ENCODE data around the gene C1orf94. TPM values are rescaled to one million over a fixed set of nuclear protein-coding genes. Genes with fewer than 3 reads are reported as not detected.

The C1orf94 gene
- polyA plus RNA-seq, 1 donor (not counting 4 experiments of a cell fraction or from before 2014, with no cell fraction given), result 0.05 TPM

DNA sequence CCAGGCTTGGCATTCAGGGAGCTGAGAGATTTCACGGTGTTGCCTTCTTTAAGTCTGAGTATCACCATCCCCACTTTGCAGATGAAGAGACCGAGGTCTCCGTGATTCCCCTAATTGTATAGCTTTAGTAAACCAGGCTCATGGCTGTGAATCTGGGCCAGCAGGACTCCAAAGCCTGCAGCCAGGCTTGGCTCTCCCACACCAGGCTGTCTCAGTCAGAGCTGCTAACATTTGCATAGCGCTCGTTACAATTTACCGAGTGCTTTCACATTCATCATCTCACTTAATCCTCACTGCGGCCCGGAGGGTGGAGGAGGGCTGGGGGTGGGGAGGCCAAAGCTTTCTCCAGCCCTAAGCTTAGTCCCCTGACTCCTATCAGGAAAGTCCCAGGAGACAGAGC, 11.7 kb downstream of the C1orf94 start:
- dilution Hi-C loops (cut with MboI; ENCODE audit: extremely low pct_ligation_motif_present, low sequenced_read_pairs), result no loop called here

DNA sequence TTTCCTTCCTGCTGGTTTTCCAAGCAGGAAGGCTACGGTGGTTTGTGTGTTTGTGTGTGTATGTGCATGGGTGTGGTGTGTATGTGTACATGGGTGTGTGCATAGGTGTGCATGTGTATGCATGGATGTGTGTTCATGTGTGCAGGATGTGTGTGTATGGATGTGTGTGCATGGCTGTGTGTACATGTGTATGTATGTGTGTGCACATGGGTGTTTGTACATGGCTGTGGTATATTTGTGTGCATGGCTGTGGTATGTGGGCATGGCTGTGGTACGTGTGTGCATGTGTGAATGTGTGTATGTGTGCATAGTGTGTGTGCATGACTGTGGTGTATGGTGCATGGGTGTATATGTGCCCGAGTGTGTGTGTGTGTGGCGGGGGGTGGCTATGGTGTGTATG, 12.3 kb downstream of the C1orf94 start:
- dilution Hi-C loops (cut with MboI; ENCODE audit: extremely low pct_ligation_motif_present, low sequenced_read_pairs), result no loop called here
- H3K27me3 ChIP-seq (ENCODE audit: control insufficient read depth, extremely low read depth, insufficient read depth, low read length), result peaks cover 4% of the 10 kb centered on the region
- FAIRE-seq, result no peak
- no peaks in the 10 kb centered on the region for H3K9me3 ChIP-seq (ENCODE audit: control insufficient read depth, low read depth, low read length)
- no peaks in the 10 kb centered on the region for H3K9me1 ChIP-seq (ENCODE audit: control insufficient read depth, extremely low read depth, insufficient read depth, low read length)
- H3K4me3 ChIP-seq (ENCODE audit: control insufficient read depth in 2 of 3, extremely low read depth in 1 of 3, insufficient read depth in 2 of 3, low read depth in 1 of 3, low read length in 3 of 3), result no peak overlapping the region
- H2AFZ ChIP-seq (ENCODE audit: control insufficient read depth, low read length), result no peak overlapping the region
- TF ChIP-seq, protein P1, sequence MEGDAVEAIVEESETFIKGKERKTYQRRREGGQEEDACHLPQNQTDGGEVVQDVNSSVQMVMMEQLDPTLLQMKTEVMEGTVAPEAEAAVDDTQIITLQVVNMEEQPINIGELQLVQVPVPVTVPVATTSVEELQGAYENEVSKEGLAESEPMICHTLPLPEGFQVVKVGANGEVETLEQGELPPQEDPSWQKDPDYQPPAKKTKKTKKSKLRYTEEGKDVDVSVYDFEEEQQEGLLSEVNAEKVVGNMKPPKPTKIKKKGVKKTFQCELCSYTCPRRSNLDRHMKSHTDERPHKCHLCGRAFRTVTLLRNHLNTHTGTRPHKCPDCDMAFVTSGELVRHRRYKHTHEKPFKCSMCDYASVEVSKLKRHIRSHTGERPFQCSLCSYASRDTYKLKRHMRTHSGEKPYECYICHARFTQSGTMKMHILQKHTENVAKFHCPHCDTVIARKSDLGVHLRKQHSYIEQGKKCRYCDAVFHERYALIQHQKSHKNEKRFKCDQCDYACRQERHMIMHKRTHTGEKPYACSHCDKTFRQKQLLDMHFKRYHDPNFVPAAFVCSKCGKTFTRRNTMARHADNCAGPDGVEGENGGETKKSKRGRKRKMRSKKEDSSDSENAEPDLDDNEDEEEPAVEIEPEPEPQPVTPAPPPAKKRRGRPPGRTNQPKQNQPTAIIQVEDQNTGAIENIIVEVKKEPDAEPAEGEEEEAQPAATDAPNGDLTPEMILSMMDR (optimal IDR thresholded peaks at IDR 0.05 in 1 of 3, IDR thresholded peaks at IDR 0.05 in 1 of 3, conservative IDR thresholded peaks at IDR 0.05 in 1 of 3; ENCODE audit: extremely low read depth in 1 of 3, insufficient read depth in 2 of 3, low read length in 3 of 3), result no peak
- TF ChIP-seq EZH2 (IDR thresholded peaks at IDR 0.05; ENCODE audit: low read length), result no peak
- no peaks in the 10 kb centered on the region for H3K4me1 ChIP-seq (ENCODE audit: control insufficient read depth, extremely low read depth, insufficient read depth, low read length)
- no peaks in the 10 kb centered on the region for H3K36me3 ChIP-seq (ENCODE audit: control insufficient read depth in 2 of 2, extremely low read depth in 1 of 2, insufficient read depth in 2 of 2, low read length in 2 of 2)
- no peak overlapping the region for H3K9ac ChIP-seq (ENCODE audit: control insufficient read depth, extremely low read depth, insufficient read depth, low read length)
- no peak overlapping the region for H3K4me2 ChIP-seq (ENCODE audit: control insufficient read depth, extremely low read depth, insufficient read depth, low read depth, low read length)
- no peaks in the 10 kb centered on the region for H4K20me1 ChIP-seq (ENCODE audit: control insufficient read depth, extremely low read depth, insufficient read depth, low read length)
- DNase-seq (ENCODE audit: low read depth, low spot score), result no peak
- no peaks in the 10 kb centered on the region for H3K79me2 ChIP-seq (ENCODE audit: control insufficient read depth, insufficient read depth, low read length)
- no peak overlapping the region for H3K27ac ChIP-seq (ENCODE audit: control insufficient read depth, insufficient read depth, low read length)

More for the DNA sequence above, 11.7 kb downstream of the C1orf94 start:
- no peak for FAIRE-seq
- H3K79me2 ChIP-seq (ENCODE audit: control insufficient read depth, insufficient read depth, low read length), result no peaks in the 10 kb centered on the region
- no peaks in the 10 kb centered on the region for H4K20me1 ChIP-seq (ENCODE audit: control insufficient read depth, extremely low read depth, insufficient read depth, low read length)
- no peaks in the 10 kb centered on the region for H3K9me1 ChIP-seq (ENCODE audit: control insufficient read depth, extremely low read depth, insufficient read depth, low read length)
- H2AFZ ChIP-seq (ENCODE audit: control insufficient read depth, low read length), result no peak overlapping the region
- no peaks in the 10 kb centered on the region for H3K9me3 ChIP-seq (ENCODE audit: control insufficient read depth, low read depth, low read length)
- peaks cover 4% of the 10 kb centered on the region for H3K27me3 ChIP-seq (ENCODE audit: control insufficient read depth, extremely low read depth, insufficient read depth, low read length)
- H3K27ac ChIP-seq (ENCODE audit: control insufficient read depth, insufficient read depth, low read length), result no peak overlapping the region
- DNase-seq (ENCODE audit: low read depth, low spot score), result no peak
- no peak for TF ChIP-seq EZH2 (IDR thresholded peaks at IDR 0.05; ENCODE audit: low read length)
- TF ChIP-seq, protein P1 (optimal IDR thresholded peaks at IDR 0.05 in 1 of 3, IDR thresholded peaks at IDR 0.05 in 1 of 3, conservative IDR thresholded peaks at IDR 0.05 in 1 of 3; ENCODE audit: extremely low read depth in 1 of 3, insufficient read depth in 2 of 3, low read length in 3 of 3), result no peak
- H3K9ac ChIP-seq (ENCODE audit: control insufficient read depth, extremely low read depth, insufficient read depth, low read length), result no peak overlapping the region
- no peak overlapping the region for H3K4me2 ChIP-seq (ENCODE audit: control insufficient read depth, extremely low read depth, insufficient read depth, low read depth, low read length)
- H3K36me3 ChIP-seq (ENCODE audit: control insufficient read depth in 2 of 2, extremely low read depth in 1 of 2, insufficient read depth in 2 of 2, low read length in 2 of 2), result no peaks in the 10 kb centered on the region
- no peaks in the 10 kb centered on the region for H3K4me1 ChIP-seq (ENCODE audit: control insufficient read depth, extremely low read depth, insufficient read depth, low read length)
- no peak overlapping the region for H3K4me3 ChIP-seq (ENCODE audit: control insufficient read depth in 2 of 3, extremely low read depth in 1 of 3, insufficient read depth in 2 of 3, low read depth in 1 of 3, low read length in 3 of 3)

Data from keratinocyte (primary cell).